Measurements from ENCODE around the gene SORCS3.

The SORCS3 gene

DNA sequence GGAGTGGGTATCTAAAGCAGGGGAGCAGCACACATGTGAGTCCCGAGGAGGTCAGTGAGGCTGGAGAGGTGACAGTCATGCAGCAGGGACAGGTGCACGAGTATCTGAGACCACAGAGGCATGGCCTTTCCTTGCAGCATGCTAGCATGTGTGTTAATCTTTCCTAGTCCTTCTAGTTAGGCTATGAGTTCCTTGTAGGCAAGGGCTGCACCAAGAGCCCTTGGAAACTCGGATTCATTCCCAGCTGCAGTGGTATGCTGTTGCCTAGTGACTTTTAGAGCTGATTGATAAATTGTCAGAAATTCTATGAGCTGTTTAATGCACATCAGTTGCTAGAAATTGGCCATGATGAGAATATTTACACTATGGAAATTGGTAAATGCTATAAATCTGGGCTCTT is 132.0 kb downstream of the SORCS3 start:
- Histone ChIP-seq H3K27me3 (ENCODE audit: control insufficient read depth, insufficient read depth, low read length) (no peaks in the 10 kb centered on the region), H3K4me1 (ENCODE audit: control insufficient read depth, insufficient read depth, low read length) (peaks cover 1% of the 10 kb centered on the region; the same call in 1 of the 2 replicates), H3K36me3 (ENCODE audit: control insufficient read depth, insufficient read depth, low read length) (no peaks in the 10 kb centered on the region), H3K4me3 (ENCODE audit: low read length) (no peak overlapping the region), H3K27ac (ENCODE audit: low read length) (no peak overlapping the region), H3K9me3 (ENCODE audit: control insufficient read depth, insufficient read depth, low read length) (no peaks in the 10 kb centered on the region)
- DNase-seq (ENCODE audit: low read depth, low spot score), result no peak
- no CpG with 5 or more reads among the region's 3 CpGs for WGBS (ENCODE audit: insufficient coverage, insufficient read length)

DNA sequence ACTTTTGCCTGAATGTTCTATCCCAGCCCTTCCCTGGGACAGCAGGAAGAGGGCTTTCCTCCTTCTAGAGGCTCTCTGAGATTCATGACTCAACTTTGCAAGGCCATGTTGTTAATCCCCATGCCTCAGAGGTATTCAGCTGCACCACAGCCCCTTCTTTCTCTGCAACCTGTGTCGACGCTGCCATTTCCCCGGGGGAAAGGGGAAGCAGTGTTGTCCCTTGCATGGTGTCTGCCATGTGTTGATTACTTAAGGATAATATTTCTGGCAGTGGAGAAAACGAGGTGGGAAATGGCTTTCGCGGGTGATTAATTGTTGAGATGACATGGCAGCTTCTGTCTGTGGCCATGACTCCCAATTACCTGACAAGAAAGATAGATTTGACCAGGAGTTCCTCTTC is 133.1 kb downstream of the SORCS3 start:
- no peak for DNase-seq (ENCODE audit: low read depth, low spot score)
- Histone ChIP-seq H3K27ac (ENCODE audit: low read length) (no peak overlapping the region), H3K36me3 (ENCODE audit: control insufficient read depth, insufficient read depth, low read length) (no peaks in the 10 kb centered on the region), H3K27me3 (ENCODE audit: control insufficient read depth, insufficient read depth, low read length) (no peaks in the 10 kb centered on the region; the same call in 1 of the 2 replicates), H3K4me1 (ENCODE audit: control insufficient read depth, insufficient read depth, low read length) (peaks cover 1% of the 10 kb centered on the region; the same call in 1 of the 2 replicates), H3K9me3 (ENCODE audit: control insufficient read depth, insufficient read depth, low read length) (no peaks in the 10 kb centered on the region), H3K4me3 (ENCODE audit: low read length) (no peak overlapping the region)
- no CpG with 5 or more reads among the region's 6 CpGs for WGBS (ENCODE audit: insufficient coverage, insufficient read length)

DNA sequence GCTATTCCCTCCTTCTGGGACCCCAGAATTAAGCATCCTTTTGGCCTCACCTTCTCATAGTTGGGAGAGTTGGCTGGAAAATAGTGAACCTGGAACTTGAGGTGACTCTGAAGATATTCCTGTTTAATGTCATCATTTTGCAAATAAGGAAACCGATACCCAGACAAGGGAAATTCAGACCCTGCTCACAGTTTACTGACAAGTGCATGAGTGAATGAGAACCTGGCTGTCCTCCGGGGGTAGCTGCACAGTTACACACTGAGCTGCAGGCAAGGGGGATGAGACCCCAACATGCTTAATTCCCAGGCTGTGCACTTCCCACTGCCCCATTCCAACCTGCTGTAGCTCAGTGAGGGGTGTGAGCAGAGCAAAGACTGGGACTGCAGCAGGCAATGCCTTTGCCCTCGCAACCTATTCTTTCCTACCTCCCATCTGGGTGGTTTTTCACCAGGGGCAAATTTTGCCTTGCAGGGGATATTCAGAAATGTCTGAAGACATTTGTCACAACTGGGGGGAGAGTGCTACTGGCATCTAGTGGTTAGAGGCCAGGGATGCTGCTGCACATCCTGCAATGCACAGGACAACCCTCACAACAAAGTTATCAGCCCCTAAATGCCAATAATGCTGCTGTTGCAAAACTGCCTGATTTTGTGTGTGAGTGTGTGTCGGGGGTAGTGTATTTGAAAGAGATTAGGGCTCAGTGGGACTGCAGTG is 136.2 kb downstream of the SORCS3 start:
- Histone ChIP-seq H3K36me3 (ENCODE audit: control insufficient read depth, insufficient read depth, low read length) (no peaks in the 10 kb centered on the region), H3K27ac (ENCODE audit: low read length) (no peak overlapping the region), H3K4me3 (ENCODE audit: low read length) (no peak overlapping the region), H3K27me3 (ENCODE audit: control insufficient read depth, insufficient read depth, low read length) (no peaks in the 10 kb centered on the region; the same call in 1 of the 2 replicates), H3K9me3 (ENCODE audit: control insufficient read depth, insufficient read depth, low read length) (no peaks in the 10 kb centered on the region), H3K4me1 (ENCODE audit: control insufficient read depth, insufficient read depth, low read length) (peaks cover 1% of the 10 kb centered on the region; the same call in 1 of the 2 replicates)
- no peak for DNase-seq (ENCODE audit: low read depth, low spot score)
- WGBS (ENCODE audit: insufficient coverage, insufficient read length), result no CpG with 5 or more reads among the region's 4 CpGs

DNA sequence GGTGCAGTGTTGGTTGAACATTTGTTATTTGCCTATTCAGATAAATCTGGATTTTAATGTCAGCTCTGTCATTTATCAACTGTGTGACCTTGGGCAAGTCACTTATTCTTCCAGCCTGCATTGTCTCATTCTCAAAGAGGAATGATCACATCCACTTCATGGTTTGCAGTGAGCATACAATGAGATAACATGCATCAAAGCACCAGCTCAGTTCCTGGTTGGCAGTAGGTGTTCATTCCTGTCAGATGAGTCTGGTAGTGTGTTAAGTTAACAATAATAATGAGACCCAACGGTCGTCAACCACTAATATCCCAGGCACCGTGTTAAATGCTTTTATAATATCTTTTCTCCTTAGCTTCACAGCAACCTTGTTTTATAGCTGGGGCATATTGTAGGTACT is 137.3 kb downstream of the SORCS3 start:
- Histone ChIP-seq H3K4me1 (ENCODE audit: control insufficient read depth, insufficient read depth, low read length) (peaks cover 1% of the 10 kb centered on the region; the same call in 1 of the 2 replicates), H3K36me3 (ENCODE audit: control insufficient read depth, insufficient read depth, low read length) (no peaks in the 10 kb centered on the region), H3K27me3 (ENCODE audit: control insufficient read depth, insufficient read depth, low read length) (no peaks in the 10 kb centered on the region; the same call in 1 of the 2 replicates), H3K27ac (ENCODE audit: low read length) (no peak overlapping the region), H3K4me3 (ENCODE audit: low read length) (no peak overlapping the region), H3K9me3 (ENCODE audit: control insufficient read depth, insufficient read depth, low read length) (no peaks in the 10 kb centered on the region)
- DNase-seq (ENCODE audit: low read depth, low spot score), result no peak
- WGBS (ENCODE audit: insufficient coverage, insufficient read length), result no CpG with 5 or more reads among the region's 3 CpGs

DNA sequence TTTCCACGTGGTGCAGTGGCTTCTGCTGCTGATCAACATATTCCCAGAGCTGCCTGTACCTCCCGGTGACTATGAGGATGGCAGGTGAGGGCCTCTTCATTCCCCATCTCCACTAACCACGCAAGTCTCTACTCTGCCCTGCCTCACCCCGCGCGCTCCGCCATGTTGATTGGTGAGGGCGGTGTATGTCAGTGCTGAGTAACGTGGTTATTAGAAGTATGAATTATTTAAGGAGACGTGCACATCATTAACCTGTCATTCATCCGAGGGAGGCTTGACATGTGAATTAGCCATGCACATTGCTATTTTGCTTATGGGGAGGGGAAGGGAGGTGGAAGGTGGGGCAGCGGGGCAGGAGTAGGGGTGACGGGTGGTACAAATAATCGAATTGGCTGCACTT is 138.6 kb downstream of the SORCS3 start:
- no peaks in the 10 kb centered on the region for H3K9me3 ChIP-seq (ENCODE audit: control insufficient read depth, insufficient read depth, low read length)
- no peak overlapping the region for H3K4me3 ChIP-seq (ENCODE audit: low read length)
- H3K4me1 ChIP-seq (ENCODE audit: control insufficient read depth, insufficient read depth, low read length), result peaks cover 1% of the 10 kb centered on the region; the same call in 1 of the 2 replicates
- H3K27me3 ChIP-seq (ENCODE audit: control insufficient read depth, insufficient read depth, low read length), result no peaks in the 10 kb centered on the region; the same call in 1 of the 2 replicates
- no peak for DNase-seq (ENCODE audit: low read depth, low spot score)
- WGBS (ENCODE audit: insufficient coverage, insufficient read length), result no CpG with 5 or more reads among the region's 14 CpGs
- H3K36me3 ChIP-seq (ENCODE audit: control insufficient read depth, insufficient read depth, low read length), result no peaks in the 10 kb centered on the region
- no peak overlapping the region for H3K27ac ChIP-seq (ENCODE audit: low read length)

DNA sequence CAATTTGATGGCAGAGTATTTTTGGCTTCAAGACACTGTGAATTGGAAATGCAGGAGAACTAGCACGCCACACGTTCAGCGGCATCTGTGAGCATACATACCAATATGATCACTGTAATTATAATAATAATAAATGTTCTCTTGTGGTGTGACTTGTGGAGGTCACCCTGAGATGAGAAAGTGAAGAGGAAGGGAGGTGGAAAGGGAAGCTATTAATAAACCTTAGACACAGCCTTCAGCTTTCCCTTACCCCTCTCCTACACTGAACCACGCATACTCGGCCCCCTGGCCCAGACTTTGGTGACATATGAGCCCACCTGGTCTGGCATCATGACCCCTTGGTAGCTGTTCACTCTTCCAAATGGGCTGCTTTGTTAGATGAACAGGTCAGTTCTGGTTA is 139.1 kb downstream of the SORCS3 start:
- DNase-seq (ENCODE audit: low read depth, low spot score), result no peak
- H3K27me3 ChIP-seq (ENCODE audit: control insufficient read depth, insufficient read depth, low read length), result no peaks in the 10 kb centered on the region; the same call in 1 of the 2 replicates
- H3K4me1 ChIP-seq (ENCODE audit: control insufficient read depth, insufficient read depth, low read length), result peaks cover 1% of the 10 kb centered on the region; the same call in 1 of the 2 replicates
- H3K4me3 ChIP-seq (ENCODE audit: low read length), result no peak overlapping the region
- no peak overlapping the region for H3K27ac ChIP-seq (ENCODE audit: low read length)
- H3K9me3 ChIP-seq (ENCODE audit: control insufficient read depth, insufficient read depth, low read length), result no peaks in the 10 kb centered on the region
- H3K36me3 ChIP-seq (ENCODE audit: control insufficient read depth, insufficient read depth, low read length), result no peaks in the 10 kb centered on the region
- WGBS (ENCODE audit: insufficient coverage, insufficient read length), result no CpG with 5 or more reads among the region's 5 CpGs

DNA sequence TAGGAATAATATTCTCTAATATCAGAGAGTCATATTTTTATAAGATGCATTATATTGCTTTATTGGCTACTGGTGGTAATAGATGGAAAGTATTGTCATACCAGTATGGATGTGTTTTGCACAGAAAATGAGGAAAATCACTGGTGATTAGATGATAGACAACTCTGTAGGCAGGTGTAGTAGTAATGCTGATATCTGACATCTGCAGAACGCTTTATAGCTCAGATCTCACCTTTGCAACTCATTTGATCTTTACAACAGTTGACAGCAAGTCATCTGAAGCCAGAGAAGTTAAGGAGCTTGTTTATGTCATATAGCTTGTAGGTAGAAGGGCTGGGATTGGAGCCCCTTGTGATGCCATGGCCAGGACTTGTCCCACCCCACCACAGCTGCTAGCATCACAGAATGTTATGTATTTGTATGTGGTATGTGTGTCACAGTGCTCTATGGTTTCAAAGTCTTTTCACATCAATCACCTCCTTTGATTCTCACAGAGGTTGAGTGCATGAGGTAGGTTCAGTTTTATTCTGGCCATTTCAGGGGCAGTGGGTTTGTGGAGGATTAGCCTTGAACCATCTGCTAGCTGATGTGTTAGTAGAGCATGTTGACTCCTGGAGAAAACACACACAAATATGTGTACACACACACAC is 140.0 kb downstream of the SORCS3 start:
- H3K27me3 ChIP-seq (ENCODE audit: control insufficient read depth, insufficient read depth, low read length), result no peaks in the 10 kb centered on the region; the same call in 1 of the 2 replicates
- no peak for DNase-seq (ENCODE audit: low read depth, low spot score)
- H3K4me1 ChIP-seq (ENCODE audit: control insufficient read depth, insufficient read depth, low read length), result peaks cover 1% of the 10 kb centered on the region; the same call in 1 of the 2 replicates
- no peak overlapping the region for H3K4me3 ChIP-seq (ENCODE audit: low read length)
- no peaks in the 10 kb centered on the region for H3K36me3 ChIP-seq (ENCODE audit: control insufficient read depth, insufficient read depth, low read length)
- H3K27ac ChIP-seq (ENCODE audit: low read length), result no peak overlapping the region
- no peaks in the 10 kb centered on the region; the same call in 1 of the 2 replicates for H3K9me3 ChIP-seq (ENCODE audit: control insufficient read depth, insufficient read depth, low read length)
- WGBS (ENCODE audit: insufficient coverage, insufficient read length), result no CpG with 5 or more reads among the region's 1 CpG

DNA sequence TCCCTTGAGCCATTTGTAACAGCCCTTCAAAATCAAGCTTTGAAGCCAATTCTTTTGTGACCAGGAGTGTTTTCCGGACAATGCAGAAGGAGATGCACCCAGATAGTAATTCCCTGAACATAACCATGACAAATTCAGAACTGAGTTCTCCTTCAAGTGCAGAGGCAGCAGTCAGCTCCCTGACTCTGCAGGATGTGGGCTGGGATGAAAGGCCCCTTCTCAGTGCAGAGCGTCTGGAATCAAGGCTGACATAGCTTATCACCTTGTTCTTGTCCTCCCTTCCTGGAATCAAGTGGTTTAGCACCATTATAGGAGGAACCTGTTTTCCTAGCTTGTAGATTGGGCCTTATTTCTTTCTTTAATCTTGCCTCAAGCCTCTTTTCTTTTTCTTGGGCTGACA is 143.4 kb downstream of the SORCS3 start:
- Histone ChIP-seq H3K27me3 (ENCODE audit: control insufficient read depth, insufficient read depth, low read length) (no peaks in the 10 kb centered on the region), H3K27ac (ENCODE audit: low read length) (no peak overlapping the region), H3K36me3 (ENCODE audit: control insufficient read depth, insufficient read depth, low read length) (no peaks in the 10 kb centered on the region), H3K4me1 (ENCODE audit: control insufficient read depth, insufficient read depth, low read length) (no peaks in the 10 kb centered on the region), H3K4me3 (ENCODE audit: low read length) (no peak overlapping the region), H3K9me3 (ENCODE audit: control insufficient read depth, insufficient read depth, low read length) (no peaks in the 10 kb centered on the region; the same call in 1 of the 2 replicates)
- WGBS (ENCODE audit: insufficient coverage, insufficient read length), result no CpG with 5 or more reads among the region's 2 CpGs
- DNase-seq (ENCODE audit: low read depth, low spot score), result no peak

DNA sequence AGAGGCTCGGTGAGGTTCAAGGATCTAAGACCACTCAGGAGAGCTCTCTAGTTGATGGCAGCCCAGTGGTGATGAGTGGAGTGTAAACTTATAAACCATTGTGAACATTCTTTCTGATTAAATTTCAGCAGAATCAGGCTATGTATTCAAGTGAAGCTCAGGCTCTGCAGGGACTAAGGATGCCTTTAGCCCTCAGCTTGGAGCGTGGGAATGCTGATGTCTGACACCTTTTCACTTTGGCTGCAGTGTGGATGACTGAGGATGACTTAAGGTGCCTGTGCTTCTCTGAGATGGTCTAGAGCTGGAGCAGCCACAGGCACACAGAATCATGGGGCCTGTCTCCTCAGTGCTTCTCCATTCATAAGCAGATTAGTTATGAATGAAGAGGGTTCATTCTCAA is 150.4 kb downstream of the SORCS3 start:
- Histone ChIP-seq H3K4me1 (ENCODE audit: control insufficient read depth, insufficient read depth, low read length) (no peaks in the 10 kb centered on the region), H3K27ac (ENCODE audit: low read length) (no peak overlapping the region), H3K9me3 (ENCODE audit: control insufficient read depth, insufficient read depth, low read length) (no peaks in the 10 kb centered on the region), H3K4me3 (ENCODE audit: low read length) (no peak overlapping the region), H3K36me3 (ENCODE audit: control insufficient read depth, insufficient read depth, low read length) (no peaks in the 10 kb centered on the region), H3K27me3 (ENCODE audit: control insufficient read depth, insufficient read depth, low read length) (no peaks in the 10 kb centered on the region)
- no CpG with 5 or more reads among the region's 2 CpGs for WGBS (ENCODE audit: insufficient coverage, insufficient read length)
- no peak for DNase-seq (ENCODE audit: low read depth, low spot score)

DNA sequence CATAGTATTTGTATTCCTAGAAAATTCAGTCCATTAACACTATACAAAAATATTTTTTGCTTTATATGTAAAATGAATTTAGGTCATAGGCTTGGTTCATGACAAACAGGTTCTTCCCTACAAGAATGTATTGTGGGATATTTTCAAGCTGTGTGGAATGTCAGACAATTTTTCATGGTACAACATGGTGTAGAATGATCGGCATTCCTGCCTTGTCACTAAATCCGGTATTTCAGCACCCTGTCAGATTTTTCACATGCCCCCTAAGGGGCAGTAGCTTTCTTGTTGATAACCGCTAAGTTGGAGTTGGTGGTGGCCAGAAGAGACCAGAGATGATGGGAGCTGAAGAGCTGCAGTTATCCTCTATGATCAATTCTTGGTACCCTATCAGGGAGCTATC is 154.3 kb downstream of the SORCS3 start:
- no CpG with 5 or more reads among the region's 3 CpGs for WGBS (ENCODE audit: insufficient coverage, insufficient read length)
- Histone ChIP-seq H3K36me3 (ENCODE audit: control insufficient read depth, insufficient read depth, low read length) (no peaks in the 10 kb centered on the region), H3K4me3 (ENCODE audit: low read length) (no peak overlapping the region), H3K27me3 (ENCODE audit: control insufficient read depth, insufficient read depth, low read length) (no peaks in the 10 kb centered on the region), H3K4me1 (ENCODE audit: control insufficient read depth, insufficient read depth, low read length) (no peaks in the 10 kb centered on the region), H3K9me3 (ENCODE audit: control insufficient read depth, insufficient read depth, low read length) (no peaks in the 10 kb centered on the region), H3K27ac (ENCODE audit: low read length) (no peak overlapping the region)
- DNase-seq (ENCODE audit: low read depth, low spot score), result no peak
